Adipocyte (in vitro differentiated cells): ENCODE measurements around the gene OCIAD1.
"Not testable (repeated sequence)": the region's sequence is repeated elsewhere in the genome, so short reads cannot be mapped to it uniquely, and the experiment has no call there.

ENCODE experiments used
- DNase-seq: peaks from one replicate; pipeline ENCODE4 v3.0.0-alpha.2; 2015; ENCODE audit warnings: low read depth
- H3K27me3 ChIP-seq: replicated peaks from 2 replicates; pipeline ENCODE4 v1.7.0; 2013; ENCODE audit warnings: mild to moderate bottlenecking, low read length, moderate library complexity; ENCODE audit not compliant: control insufficient read depth, insufficient read depth
- H3K36me3 ChIP-seq: 2 replicates; pipeline ENCODE4 v1.7.0; 2013; ENCODE audit warnings: low read length, mild to moderate bottlenecking, moderate library complexity; ENCODE audit not compliant: control insufficient read depth, insufficient read depth, severe bottlenecking
- H3K4me1 ChIP-seq: 2 replicates; pipeline ENCODE4 v1.7.0; 2013; ENCODE audit warnings: mild to moderate bottlenecking, low read length, moderate library complexity; ENCODE audit not compliant: control insufficient read depth, insufficient read depth
- H3K4me3 ChIP-seq: 2 replicates; pipeline ENCODE4 v1.7.0; 2013; ENCODE audit warnings: mild to moderate bottlenecking, low read length, moderate library complexity
- H3K9ac ChIP-seq: 2 replicates; pipeline ENCODE4 v1.7.0; 2013; ENCODE audit warnings: mild to moderate bottlenecking, low read length, moderate library complexity
- H3K9me3 ChIP-seq: 2 replicates; pipeline ENCODE4 v1.7.0; 2013; ENCODE audit warnings: mild to moderate bottlenecking, low read length, moderate library complexity; ENCODE audit not compliant: control insufficient read depth

The OCIAD1 gene

GRCh38 chr4:48821431-48821830 is 9.5 kb upstream of the OCIAD1 start:
- not testable (repeated sequence) for H3K27me3 ChIP-seq, H3K9ac ChIP-seq, H3K9me3 ChIP-seq, DNase-seq, H3K4me3 ChIP-seq, H3K4me1 ChIP-seq, H3K36me3 ChIP-seq

- H3K4me3 ChIP-seq, result no peak overlapping the region
- no peaks in the 10 kb centered on the region for H3K36me3 ChIP-seq
- peaks cover 9% of the 10 kb centered on the region for H3K4me1 ChIP-seq
- H3K9me3 ChIP-seq, result no peaks in the 10 kb centered on the region
- peaks cover 2% of the 10 kb centered on the region for H3K27me3 ChIP-seq
- no peak overlapping the region for H3K9ac ChIP-seq
- no peak for DNase-seq
These were observed 3.3 kb upstream of the OCIAD1 start for GRCh38 chr4:48827622-48828021.

GRCh38 chr4:48831532-48832030 is 693 bp downstream of the OCIAD1 start:
- Histone ChIP-seq H3K4me1 (peaks cover 11% of the 10 kb centered on the region), H3K9me3 (no peaks in the 10 kb centered on the region), H3K27me3 (no peaks in the 10 kb centered on the region), H3K9ac (peak overlapping the region; percentile 93), H3K36me3 (peaks cover 29% of the 10 kb centered on the region), H3K4me3 (peak overlapping the region; percentile 90)
- DNase-seq, result peak; percentile 29

- H3K4me3 ChIP-seq, result peak overlapping the region; percentile 90
- H3K27me3 ChIP-seq, result no peaks in the 10 kb centered on the region
- peaks cover 36% of the 10 kb centered on the region for H3K36me3 ChIP-seq
- no peak for DNase-seq
- peaks cover 11% of the 10 kb centered on the region for H3K4me1 ChIP-seq
- peak overlapping the region; percentile 93 for H3K9ac ChIP-seq
- no peaks in the 10 kb centered on the region for H3K9me3 ChIP-seq
These were observed 1.7 kb downstream of the OCIAD1 start for GRCh38 chr4:48832571-48832970.

GRCh38 chr4:48836658-48837057 is 5.8 kb downstream of the OCIAD1 start:
- H3K27me3 ChIP-seq, result no peaks in the 10 kb centered on the region
- H3K9ac ChIP-seq, result no peak overlapping the region
- H3K9me3 ChIP-seq, result no peaks in the 10 kb centered on the region
- H3K4me1 ChIP-seq, result peaks cover 16% of the 10 kb centered on the region
- peaks cover 66% of the 10 kb centered on the region for H3K36me3 ChIP-seq
- no peak for DNase-seq
- H3K4me3 ChIP-seq, result no peak overlapping the region

- Histone ChIP-seq H3K27me3 (no peaks in the 10 kb centered on the region), H3K9me3 (no peaks in the 10 kb centered on the region), H3K9ac (no peak overlapping the region), H3K4me1 (peaks cover 5% of the 10 kb centered on the region), H3K36me3 (peaks cover 76% of the 10 kb centered on the region), H3K4me3 (no peak overlapping the region)
- DNase-seq, result no peak
These were observed 10.3 kb downstream of the OCIAD1 start for GRCh38 chr4:48841045-48841827.

- peaks cover 58% of the 10 kb centered on the region for H3K36me3 ChIP-seq
- peaks cover 2% of the 10 kb centered on the region for H3K4me1 ChIP-seq
- no peak overlapping the region for H3K4me3 ChIP-seq
- DNase-seq, result no peak
- H3K27me3 ChIP-seq, result no peaks in the 10 kb centered on the region
- no peaks in the 10 kb centered on the region for H3K9me3 ChIP-seq
- no peak overlapping the region for H3K9ac ChIP-seq
These were observed 14.0 kb downstream of the OCIAD1 start for GRCh38 chr4:48844843-48845242.

- peaks cover 60% of the 10 kb centered on the region for H3K36me3 ChIP-seq
- H3K9ac ChIP-seq, H3K9me3 ChIP-seq, DNase-seq, H3K4me1 ChIP-seq, H3K27me3 ChIP-seq, H3K4me3 ChIP-seq: not testable (repeated sequence)
These were observed 17.9 kb downstream of the OCIAD1 start for GRCh38 chr4:48848799-48849198.

- DNase-seq, result no peak
These were observed 20.8 kb downstream of the OCIAD1 start for GRCh38 chr4:48851651-48852050.

GRCh38 chr4:48853604-48854394 is 22.9 kb downstream of the OCIAD1 start:
- Histone ChIP-seq H3K36me3 (peaks cover 51% of the 10 kb centered on the region), H3K4me1 (no peaks in the 10 kb centered on the region), H3K27me3 (no peaks in the 10 kb centered on the region), H3K9ac (no peak overlapping the region), H3K4me3 (no peak overlapping the region), H3K9me3 (no peaks in the 10 kb centered on the region)
- no peak for DNase-seq

More at GRCh38 chr4:48851651-48852050, 20.8 kb downstream of the OCIAD1 start:
- Histone ChIP-seq H3K4me3 (no peak overlapping the region), H3K9me3 (no peaks in the 10 kb centered on the region), H3K4me1 (no peaks in the 10 kb centered on the region), H3K27me3 (no peaks in the 10 kb centered on the region), H3K36me3 (peaks cover 45% of the 10 kb centered on the region), H3K9ac (no peak overlapping the region)

GRCh38 chr4:48854395-48854683 is 23.5 kb downstream of the OCIAD1 start:
- DNase-seq, result no peak
- H3K36me3 ChIP-seq, result peaks cover 56% of the 10 kb centered on the region
- no peaks in the 10 kb centered on the region for H3K4me1 ChIP-seq
- no peaks in the 10 kb centered on the region for H3K27me3 ChIP-seq
- no peak overlapping the region for H3K9ac ChIP-seq
- no peak overlapping the region for H3K4me3 ChIP-seq
- H3K9me3 ChIP-seq, result no peaks in the 10 kb centered on the region
